ENCODE data around the gene JARID2.

DNA sequence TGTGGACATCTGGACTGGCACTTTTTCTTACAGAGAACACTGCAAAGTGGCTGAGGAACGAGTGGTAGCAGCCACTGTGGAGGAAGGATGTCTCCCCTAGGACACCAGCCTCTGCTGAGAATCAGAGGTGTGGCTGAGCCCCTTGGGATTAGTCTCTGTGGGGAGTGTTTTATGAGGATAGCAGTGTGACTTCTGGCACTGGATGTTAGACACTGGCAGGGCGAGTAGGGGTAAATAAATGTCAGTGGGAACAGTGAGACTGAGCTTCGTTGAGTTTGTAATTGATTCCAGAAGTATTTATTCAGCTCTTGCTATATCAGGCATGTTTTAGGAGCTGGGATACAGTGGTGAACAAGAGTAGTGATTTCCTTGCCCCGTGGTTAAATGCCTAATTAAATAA lies 124.0 kb downstream of the JARID2 start:
- TF ChIP-seq, protein P1, sequence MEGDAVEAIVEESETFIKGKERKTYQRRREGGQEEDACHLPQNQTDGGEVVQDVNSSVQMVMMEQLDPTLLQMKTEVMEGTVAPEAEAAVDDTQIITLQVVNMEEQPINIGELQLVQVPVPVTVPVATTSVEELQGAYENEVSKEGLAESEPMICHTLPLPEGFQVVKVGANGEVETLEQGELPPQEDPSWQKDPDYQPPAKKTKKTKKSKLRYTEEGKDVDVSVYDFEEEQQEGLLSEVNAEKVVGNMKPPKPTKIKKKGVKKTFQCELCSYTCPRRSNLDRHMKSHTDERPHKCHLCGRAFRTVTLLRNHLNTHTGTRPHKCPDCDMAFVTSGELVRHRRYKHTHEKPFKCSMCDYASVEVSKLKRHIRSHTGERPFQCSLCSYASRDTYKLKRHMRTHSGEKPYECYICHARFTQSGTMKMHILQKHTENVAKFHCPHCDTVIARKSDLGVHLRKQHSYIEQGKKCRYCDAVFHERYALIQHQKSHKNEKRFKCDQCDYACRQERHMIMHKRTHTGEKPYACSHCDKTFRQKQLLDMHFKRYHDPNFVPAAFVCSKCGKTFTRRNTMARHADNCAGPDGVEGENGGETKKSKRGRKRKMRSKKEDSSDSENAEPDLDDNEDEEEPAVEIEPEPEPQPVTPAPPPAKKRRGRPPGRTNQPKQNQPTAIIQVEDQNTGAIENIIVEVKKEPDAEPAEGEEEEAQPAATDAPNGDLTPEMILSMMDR (IDR thresholded peaks at IDR 0.05; ENCODE audit: low read depth, low read length): no peak
- TF ChIP-seq MYC (IDR thresholded peaks at IDR 0.05; ENCODE audit: low read depth, low read length) (no peak), POLR2A (IDR thresholded peaks at IDR 0.05; ENCODE audit: extremely low read depth, insufficient read length) (no peak)
- TF ChIP-seq, protein P2, sequence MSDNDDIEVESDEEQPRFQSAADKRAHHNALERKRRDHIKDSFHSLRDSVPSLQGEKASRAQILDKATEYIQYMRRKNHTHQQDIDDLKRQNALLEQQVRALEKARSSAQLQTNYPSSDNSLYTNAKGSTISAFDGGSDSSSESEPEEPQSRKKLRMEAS (IDR thresholded peaks at IDR 0.05; ENCODE audit: low read depth, low read length): no peak

All from NB4 (cell line).